ENCODE results near the gene PODN. TPM values are rescaled to one million over a fixed set of nuclear protein-coding genes. Genes with fewer than 3 reads are reported as not detected.

The PODN gene
- total RNA-seq, 1 donor from 2014 or later = not detected

- intact Hi-C loops (cut with micrococcal nuclease) = no loop called here
Observed at GRCh38 chr1:53073868-53074311, 11.9 kb downstream of the PODN start.

GRCh38 chr1:53074313-53075154, 12.5 kb downstream of the PODN start:
- intact Hi-C loops (cut with micrococcal nuclease) = no loop called here

DNA sequence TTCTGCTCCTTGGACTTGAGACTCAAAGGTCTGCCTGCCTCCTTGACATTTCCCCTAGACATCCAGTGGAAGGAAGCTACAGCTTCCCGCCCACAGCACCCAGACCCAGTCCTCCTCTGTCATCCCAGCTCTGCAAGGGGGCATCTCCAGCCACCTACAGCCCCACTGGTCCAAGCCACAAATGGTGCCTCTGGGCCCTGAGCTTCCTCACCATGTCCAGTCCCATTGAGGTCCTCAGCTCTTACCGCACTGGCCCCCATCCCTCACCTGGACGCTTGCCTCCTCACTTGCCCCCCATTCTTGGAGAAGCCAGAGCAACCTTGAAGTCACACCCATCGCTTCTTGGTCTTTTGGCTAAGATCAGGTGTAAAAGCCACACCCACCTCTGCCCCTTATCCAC, 13.2 kb downstream of the PODN start:
- intact Hi-C loops (cut with micrococcal nuclease) = no loop called here

DNA sequence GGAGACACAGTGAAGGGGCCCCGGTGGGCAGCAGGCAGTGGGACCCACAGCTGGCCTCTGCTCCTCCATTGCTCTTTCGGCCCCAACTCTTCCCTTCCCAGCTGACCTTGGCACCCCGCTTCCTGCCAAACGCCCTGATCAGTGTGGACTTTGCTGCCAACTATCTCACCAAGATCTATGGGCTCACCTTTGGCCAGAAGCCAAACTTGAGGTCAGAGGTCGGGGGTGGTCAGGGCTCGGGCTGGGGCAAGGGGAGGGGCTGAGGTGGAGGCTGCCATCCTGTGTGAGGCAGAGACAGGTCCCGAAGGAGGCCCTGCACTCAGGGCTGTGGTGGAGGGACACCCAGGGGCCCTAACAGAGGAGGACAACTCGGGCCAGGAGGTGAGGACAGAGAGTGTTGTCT, 13.7 kb downstream of the PODN start:
- intact Hi-C loops (cut with micrococcal nuclease) = no loop called here

- intact Hi-C loops (cut with micrococcal nuclease) = no loop called here
Observed at GRCh38 chr1:53076165-53076564, 14.2 kb downstream of the PODN start.

GRCh38 chr1:53076721-53077598, 14.9 kb downstream of the PODN start:
- intact Hi-C loops (cut with micrococcal nuclease) = no loop called here

DNA sequence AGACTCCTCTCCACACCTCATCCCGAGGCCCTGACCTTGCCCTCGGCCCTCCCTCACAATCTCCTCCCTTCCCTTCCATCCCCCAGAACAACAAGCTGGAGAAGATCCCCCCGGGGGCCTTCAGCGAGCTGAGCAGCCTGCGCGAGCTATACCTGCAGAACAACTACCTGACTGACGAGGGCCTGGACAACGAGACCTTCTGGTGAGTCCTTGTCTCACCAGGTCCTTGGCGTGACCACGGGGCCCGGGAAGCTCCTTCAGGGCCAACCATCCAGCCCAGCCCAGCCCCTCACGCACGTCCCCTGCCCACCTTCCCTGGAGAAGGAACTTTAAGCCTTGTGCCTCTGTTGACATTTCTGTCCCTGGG, 15.6 kb downstream of the PODN start:
- intact Hi-C loops (cut with micrococcal nuclease) = no loop called here

GRCh38 chr1:53078333-53079101, 16.5 kb downstream of the PODN start:
- intact Hi-C loops (cut with micrococcal nuclease) = no loop called here

DNA sequence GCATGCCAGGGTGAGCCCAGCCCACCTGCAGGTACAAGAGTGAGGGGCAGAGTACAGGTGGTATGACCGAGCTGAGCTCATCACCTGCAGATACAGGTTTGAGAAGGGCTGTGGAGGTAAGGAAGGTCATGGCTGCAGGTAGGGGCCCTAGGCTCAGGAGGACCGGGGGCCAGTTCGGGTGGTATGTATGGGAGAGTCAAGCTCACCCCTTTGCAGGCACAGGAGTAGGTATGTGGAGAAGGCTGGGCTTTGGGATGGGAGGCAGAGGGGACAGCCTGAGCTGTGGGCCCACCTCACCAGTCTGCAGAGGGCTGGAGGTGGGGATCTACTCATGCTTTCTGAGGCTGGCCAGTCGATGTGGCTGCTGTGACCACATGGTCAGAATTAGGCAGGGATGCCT, 17.2 kb downstream of the PODN start:
- intact Hi-C loops (cut with micrococcal nuclease) = no loop called here

DNA sequence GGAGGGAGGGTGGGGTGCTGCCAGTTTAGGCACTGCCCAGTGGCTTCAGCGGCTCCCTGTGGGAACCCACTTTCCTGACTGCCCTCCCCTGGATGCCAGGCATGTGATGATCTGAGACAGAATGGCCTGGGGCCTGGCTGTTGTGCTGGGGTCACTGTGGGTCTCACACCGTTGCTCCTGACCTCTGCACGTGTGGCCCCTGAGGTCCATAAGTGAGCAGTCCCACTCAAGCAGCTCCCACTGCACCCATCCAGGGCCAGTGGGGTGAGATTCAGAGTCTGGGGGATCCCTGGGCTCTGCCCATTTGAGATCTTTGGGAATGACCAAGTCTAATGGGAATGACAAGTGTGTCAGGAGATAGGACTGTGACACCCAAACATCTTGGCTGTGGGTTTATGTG, 18.0 kb downstream of the PODN start:
- intact Hi-C loops (cut with micrococcal nuclease) = no loop called here

DNA sequence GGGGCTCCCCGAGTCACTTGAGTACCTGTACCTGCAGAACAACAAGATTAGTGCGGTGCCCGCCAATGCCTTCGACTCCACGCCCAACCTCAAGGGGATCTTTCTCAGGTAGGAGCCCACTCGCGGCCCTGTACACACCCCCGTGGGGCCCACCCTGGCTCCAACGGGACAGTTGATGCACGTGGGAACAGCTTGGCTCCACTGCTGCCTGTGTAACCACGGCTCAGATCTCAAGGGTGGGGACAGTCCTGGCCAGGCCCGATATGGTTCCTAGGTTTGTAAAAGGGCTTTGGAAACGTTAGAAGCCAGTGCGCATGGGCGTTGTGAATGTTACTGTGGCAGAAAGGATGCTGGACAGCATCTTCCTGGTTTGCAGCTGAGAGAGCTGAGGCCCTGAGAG, 18.8 kb downstream of the PODN start:
- intact Hi-C loops (cut with micrococcal nuclease) = no loop called here

DNA sequence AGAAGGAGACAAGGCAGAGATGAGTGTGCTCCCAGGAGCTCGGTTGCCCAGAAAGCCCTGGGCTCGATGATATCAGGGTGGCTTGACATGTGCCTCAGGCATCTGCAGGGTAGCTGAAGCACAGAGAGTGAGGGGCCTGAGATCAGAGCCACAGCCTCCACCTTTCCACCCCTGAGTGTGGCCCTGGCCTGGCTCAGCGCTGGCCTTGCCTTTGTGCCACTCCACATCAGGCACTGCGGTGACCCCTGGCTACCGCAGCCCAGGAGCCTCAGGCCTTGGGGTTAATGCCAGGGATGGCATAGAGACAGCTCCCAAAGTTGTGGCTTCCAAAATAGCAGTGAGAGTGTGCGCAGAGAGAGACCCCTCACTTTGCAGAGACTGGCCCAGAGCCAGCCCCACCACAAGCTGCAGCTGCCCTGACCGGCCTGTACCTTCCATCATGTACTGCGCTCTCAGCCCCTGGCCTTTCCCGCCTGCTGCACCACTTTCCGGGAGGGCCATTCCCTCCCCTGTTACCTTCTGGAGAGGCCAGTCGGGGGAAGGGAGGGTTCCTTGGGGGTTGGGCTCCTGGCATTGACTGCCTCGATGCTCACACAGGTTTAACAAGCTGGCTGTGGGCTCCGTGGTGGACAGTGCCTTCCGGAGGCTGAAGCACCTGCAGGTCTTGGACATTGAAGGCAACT, 19.5 kb downstream of the PODN start:
- intact Hi-C loops (cut with micrococcal nuclease) = no loop called here

DNA sequence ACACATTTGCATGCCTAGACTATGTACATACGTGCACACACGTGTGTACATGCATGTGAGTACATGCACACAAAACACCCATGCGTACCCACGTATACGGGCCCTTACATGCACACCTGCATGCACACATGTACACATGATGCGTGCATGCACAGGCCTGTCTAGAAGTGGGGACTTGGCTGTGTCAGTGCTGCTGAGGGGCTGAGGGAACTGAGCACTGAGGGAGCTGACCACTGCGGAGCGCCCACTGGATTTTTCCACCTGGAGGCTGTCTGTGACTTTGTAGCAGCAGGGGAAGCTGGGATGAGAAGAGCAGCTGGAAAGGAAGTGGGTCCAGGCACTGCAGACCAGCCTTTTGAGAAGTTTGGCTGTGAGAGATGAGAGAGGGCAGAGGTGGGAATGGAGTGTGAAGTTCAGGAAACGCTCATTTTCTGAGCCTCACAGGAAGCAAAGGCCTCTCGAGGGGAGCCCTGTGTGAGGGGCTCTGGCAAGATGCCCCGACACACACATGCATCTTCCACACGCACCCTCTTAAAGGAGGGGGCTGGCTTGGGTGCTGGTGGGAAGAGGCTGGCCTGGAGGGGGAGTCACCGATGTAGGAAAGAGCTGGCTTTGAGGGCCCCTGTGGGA, 20.9 kb downstream of the PODN start:
- intact Hi-C loops (cut with micrococcal nuclease) = no loop called here

- intact Hi-C loops (cut with micrococcal nuclease) = no loop called here
Observed at GRCh38 chr1:53083636-53084588, 21.9 kb downstream of the PODN start.

DNA sequence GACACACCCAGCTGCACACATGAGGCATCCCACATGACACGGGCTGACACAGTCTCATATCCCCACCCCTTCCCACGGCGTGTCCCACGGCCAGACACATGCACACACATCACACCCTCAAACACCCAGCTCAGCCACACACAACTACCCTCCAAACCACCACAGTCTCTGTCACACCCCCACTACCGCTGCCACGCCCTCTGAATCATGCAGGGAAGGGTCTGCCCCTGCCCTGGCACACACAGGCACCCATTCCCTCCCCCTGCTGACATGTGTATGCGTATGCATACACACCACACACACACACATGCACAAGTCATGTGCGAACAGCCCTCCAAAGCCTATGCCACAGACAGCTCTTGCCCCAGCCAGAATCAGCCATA, 22.6 kb downstream of the PODN start:
- intact Hi-C loops (cut with micrococcal nuclease) = no loop called here

DNA sequence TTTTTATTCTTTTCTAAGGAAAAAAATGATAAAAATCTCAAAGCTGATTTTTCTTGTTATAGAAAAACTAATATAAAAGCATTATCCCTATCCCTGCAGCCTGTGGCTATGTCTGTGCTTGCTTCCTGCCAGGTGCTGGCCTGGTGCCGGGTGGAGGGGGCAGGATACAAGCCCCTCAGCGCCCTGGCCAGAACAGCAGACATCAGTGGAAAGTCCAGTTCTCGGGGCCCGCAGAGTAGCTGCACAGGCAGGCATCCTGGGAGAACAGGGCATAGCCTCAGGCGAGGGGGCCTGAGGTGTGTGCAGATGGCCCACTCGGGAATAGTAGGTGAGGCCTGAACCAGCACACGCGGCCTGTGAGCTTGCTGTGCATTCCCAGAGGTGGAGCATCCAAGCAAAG, 23.4 kb downstream of the PODN start:
- intact Hi-C loops (cut with micrococcal nuclease) = no loop called here

DNA sequence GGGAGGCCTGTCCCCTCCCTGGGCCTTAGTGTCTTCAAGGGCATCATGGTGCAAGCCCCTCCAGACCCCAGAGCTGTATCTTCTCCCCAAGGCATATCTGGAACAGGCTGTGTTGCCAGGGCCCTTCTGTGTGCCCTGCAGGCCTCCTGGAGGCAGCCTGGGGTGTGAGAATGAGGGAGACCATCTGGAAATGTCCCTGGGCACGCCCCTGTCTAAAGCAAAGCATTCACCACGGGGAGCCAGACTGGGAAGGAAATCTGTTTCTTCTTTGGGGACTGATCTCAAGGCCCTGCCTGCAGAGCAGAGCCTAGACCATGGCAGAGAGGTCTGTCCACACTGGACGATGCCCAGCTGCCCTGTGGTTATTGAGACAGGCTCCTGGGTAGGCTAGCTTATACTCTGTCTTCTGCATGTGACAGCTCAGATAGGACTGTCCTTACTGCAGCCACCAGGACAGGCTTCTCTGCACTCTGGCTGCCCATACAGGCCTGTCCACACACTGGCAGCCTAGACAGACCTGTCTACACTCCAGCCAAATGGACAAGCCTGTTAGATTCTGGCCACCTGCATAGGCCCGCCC, 24.6 kb downstream of the PODN start:
- intact Hi-C loops (cut with micrococcal nuclease) = no loop called here

DNA sequence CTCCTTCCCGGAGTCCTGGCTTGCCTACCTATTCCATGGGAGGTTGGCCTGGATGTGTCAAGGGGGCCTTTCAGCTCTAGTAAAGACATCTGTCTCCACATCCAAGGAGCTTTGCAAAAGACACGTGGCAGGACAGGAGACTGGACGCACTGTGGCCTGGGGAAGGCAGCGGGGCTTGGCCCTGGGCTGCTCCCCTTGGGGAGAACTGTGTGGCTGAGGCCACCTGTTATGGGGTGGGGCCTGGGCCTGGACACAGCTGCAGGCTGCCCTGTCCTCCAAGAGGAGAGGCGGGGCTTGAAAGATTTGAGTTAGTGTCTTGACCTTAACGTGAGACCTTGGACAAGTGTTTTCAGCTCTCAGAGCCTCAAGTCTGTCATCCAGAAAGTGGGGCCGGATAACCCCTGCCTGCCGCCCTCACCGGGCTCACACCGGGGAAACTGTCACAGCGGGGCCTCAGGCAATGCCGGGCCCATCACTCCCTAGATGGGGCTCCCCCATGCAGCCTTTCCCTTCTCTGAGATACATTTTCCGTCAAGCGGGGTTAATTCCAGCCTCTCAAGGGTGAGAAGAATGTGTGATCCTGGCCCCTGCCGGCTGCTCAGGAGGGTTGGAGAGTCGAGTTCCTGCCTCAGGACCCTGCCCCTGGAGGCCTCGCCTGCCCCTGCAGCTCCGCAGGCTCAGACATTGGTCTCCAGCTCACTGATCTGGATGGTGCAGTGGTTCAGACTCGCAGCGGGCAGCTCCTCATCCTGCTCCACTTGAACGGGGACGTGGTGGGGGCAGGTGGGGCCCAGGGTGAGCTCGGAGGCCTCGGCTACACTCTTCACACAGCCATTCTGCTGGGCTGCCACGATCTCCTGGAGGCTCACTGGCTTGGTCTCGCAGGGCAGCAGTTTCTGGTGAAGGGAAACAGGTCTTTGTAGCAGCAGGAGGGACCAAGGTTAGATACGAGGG, 25.6 kb downstream of the PODN start:
- intact Hi-C loops (cut with micrococcal nuclease) = no loop called here

Data from T-helper 2 cell treated with Interferon-gamma antibody and Interleukin-4, amounts not matched to agents 100 ng/mL and 5 ng/mL, for 36 hours (primary cell).